ENCODE measurements around the gene MCOLN1. TPM values are rescaled to one million over a fixed set of nuclear protein-coding genes. Genes with fewer than 3 reads are reported as not detected.

MCOLN1 gene
- total and polyA plus RNA-seq, 4 experiments from 2014 or later = 8.0 to 14.9 (median 11.6) TPM

DNA sequence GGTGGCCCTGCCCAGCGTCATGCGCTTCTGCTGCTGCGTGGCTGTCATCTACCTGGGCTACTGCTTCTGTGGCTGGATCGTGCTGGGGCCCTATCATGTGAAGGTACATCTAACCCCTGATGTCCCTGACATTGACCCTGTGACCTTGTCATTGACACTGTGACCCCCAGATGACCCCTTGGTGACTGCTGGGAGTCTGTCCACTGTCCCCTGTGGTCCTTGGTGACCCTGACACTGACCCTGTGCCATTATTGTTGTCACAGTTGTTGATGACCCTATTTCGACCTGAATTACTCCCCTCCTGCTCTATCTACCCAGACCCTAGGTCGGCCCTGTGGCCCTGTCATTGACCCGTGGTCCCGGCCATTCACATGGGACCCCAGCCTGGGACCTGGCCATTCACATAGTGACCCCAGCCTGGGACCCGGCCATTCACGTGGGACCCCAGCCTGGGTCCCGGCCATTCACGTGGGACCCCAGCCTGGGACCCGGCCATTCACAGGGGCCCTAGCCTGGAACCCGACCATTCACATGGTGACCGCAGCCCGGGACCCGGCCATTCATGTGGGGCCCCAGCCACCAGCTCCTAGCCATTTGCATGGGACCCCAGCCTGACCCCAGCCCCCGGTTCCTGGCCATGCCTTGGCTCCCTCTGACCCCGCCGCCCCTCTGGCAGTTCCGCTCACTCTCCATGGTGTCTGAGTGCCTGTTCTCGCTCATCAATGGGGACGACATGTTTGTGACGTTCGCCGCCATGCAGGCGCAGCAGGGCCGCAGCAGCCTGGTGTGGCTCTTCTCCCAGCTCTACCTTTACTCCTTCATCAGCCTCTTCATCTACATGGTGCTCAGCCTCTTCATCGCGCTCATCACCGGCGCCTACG, 7.4 kb downstream of the MCOLN1 start:
- peaks cover 12% of the 10 kb centered on the region for H3K4me1 ChIP-seq (ENCODE audit: insufficient read depth, low read length)
- Mint-ChIP-seq H3K9me3 (no peaks in the 10 kb centered on the region), H3K27ac (peak overlapping the region in 1 of 7 donors; percentile 30), H3K27me3 (no peaks in the 10 kb centered on the region), H3K36me3 (peaks cover 6 to 12% of the 10 kb centered on the region in 2 donors), H3K4me1 (peaks cover 3 to 20% (median 11%) of the 10 kb centered on the region in 4 donors), H3K4me3 (no peak overlapping the region)
- intact Hi-C loops (cut with micrococcal nuclease) = loop anchor here (5.0 to 10.0 kb wide), 3 partner anchors 135 to 1625 kb away; partner anchors contain the start of genes CLPP, NDUFA11 and VMAC
- ChIA-PET POLR2A (ENCODE audit: partially characterized antibody) (interaction anchor here (8.3 kb wide), 1 partner anchor 8 kb away, joined by 94 read pairs; the partner anchor contains the start of gene MCOLN1), CTCF (ENCODE audit: partially characterized antibody) (no interaction called here)
- no peak overlapping the region for H3K27ac ChIP-seq (ENCODE audit: low read depth, low read length)
- H3K27me3 ChIP-seq (ENCODE audit: insufficient read depth, low read length) = no peaks in the 10 kb centered on the region
- H3K9me3 ChIP-seq (ENCODE audit: control insufficient read depth in 1 of 2, low read length in 2 of 2) = no peaks in the 10 kb centered on the region
- peak in 1 of 5 donors; percentile 2 for DNase-seq
- no peak overlapping the region for H3K4me3 ChIP-seq (ENCODE audit: low read length in 2 of 2)
- no peaks in the 10 kb centered on the region for H3K36me3 ChIP-seq (ENCODE audit: insufficient read depth, low read length)

- Mint-ChIP-seq H3K4me1 (peaks cover 10 to 38% (median 24%) of the 10 kb centered on the region in 4 donors), H3K27me3 (no peaks in the 10 kb centered on the region), H3K36me3 (peaks cover 3 to 22% of the 10 kb centered on the region in 2 donors), H3K4me3 (peak overlapping the region; percentile 90 to 98 (median 94)), H3K9me3 (no peaks in the 10 kb centered on the region), H3K27ac (peak overlapping the region in 6 of 7 donors; percentile 64 to 94 (median 88))
- ChIA-PET POLR2A (ENCODE audit: partially characterized antibody) (interaction anchor here (2.6 to 8.3 kb wide), 2 partner anchors 11 to 96 kb away, joined by 10 to 94 read pairs; partner anchors contain the start of genes MCOLN1, PET100 and XAB2), CTCF (ENCODE audit: partially characterized antibody) (no interaction called here)
- H3K27me3 ChIP-seq (ENCODE audit: insufficient read depth, low read length) = no peaks in the 10 kb centered on the region
- peak overlapping the region; percentile 76 for H3K27ac ChIP-seq (ENCODE audit: low read depth, low read length)
- no peaks in the 10 kb centered on the region for H3K9me3 ChIP-seq (ENCODE audit: control insufficient read depth in 1 of 2, low read length in 2 of 2)
- peaks cover 25% of the 10 kb centered on the region for H3K4me1 ChIP-seq (ENCODE audit: insufficient read depth, low read length)
- peak overlapping the region; percentile 18 to 93 for H3K4me3 ChIP-seq (ENCODE audit: low read length in 2 of 2)
- no peaks in the 10 kb centered on the region for H3K36me3 ChIP-seq (ENCODE audit: insufficient read depth, low read length)
- DNase-seq = no peak
- intact Hi-C loops (cut with micrococcal nuclease) = loop anchor here (5.0 to 10.0 kb wide), 3 partner anchors 139 to 1629 kb away; partner anchors contain the start of genes CLPP, NDUFA11 and VMAC
Observed at GRCh38 chr19:7533281-7533885, 11.0 kb downstream of the MCOLN1 start.

GRCh38 chr19:7533925-7534480, 11.6 kb downstream of the MCOLN1 start:
- no peaks in the 10 kb centered on the region for H3K36me3 ChIP-seq (ENCODE audit: insufficient read depth, low read length)
- H3K27me3 Mint-ChIP-seq = no peaks in the 10 kb centered on the region
- peaks cover 10 to 42% (median 26%) of the 10 kb centered on the region in 4 donors for H3K4me1 Mint-ChIP-seq
- H3K27ac Mint-ChIP-seq = peak overlapping the region; percentile 91 to 98 (median 94)
- no peaks in the 10 kb centered on the region for H3K27me3 ChIP-seq (ENCODE audit: insufficient read depth, low read length)
- peaks cover 6 to 26% of the 10 kb centered on the region in 2 donors for H3K36me3 Mint-ChIP-seq
- H3K9me3 ChIP-seq (ENCODE audit: control insufficient read depth in 1 of 2, low read length in 2 of 2) = no peaks in the 10 kb centered on the region
- H3K27ac ChIP-seq (ENCODE audit: low read depth, low read length) = peak overlapping the region; percentile 76
- intact Hi-C loops (cut with micrococcal nuclease) = loop anchor here (1.0 to 10.0 kb wide), 7 partner anchors 12 to 1629 kb away; partner anchors contain the start of genes CLPP, MCOLN1, NDUFA11 and SNAPC2
- ChIA-PET POLR2A (ENCODE audit: partially characterized antibody) (interaction anchor here (0.7 to 8.3 kb wide), 7 partner anchors 12 to 185 kb away, joined by 3 to 94 read pairs (median 5); partner anchors contain the start of genes ARHGEF18, MCOLN1, PET100 and XAB2), CTCF (ENCODE audit: partially characterized antibody) (interaction anchor here (2.5 kb wide), 1 partner anchor 11 kb away, joined by 12 read pairs; the partner anchor contains the start of gene MCOLN1)
- no peaks in the 10 kb centered on the region for H3K9me3 Mint-ChIP-seq
- peaks cover 25% of the 10 kb centered on the region for H3K4me1 ChIP-seq (ENCODE audit: insufficient read depth, low read length)
- H3K4me3 Mint-ChIP-seq = peak overlapping the region; percentile 90 to 98 (median 94)
- DNase-seq = peak; percentile 76 to 87 (median 81)
- H3K4me3 ChIP-seq (ENCODE audit: low read length in 2 of 2) = peak overlapping the region; percentile 80 to 93

- H3K27me3 Mint-ChIP-seq = no peaks in the 10 kb centered on the region
- Histone ChIP-seq H3K27me3 (ENCODE audit: insufficient read depth, low read length) (no peaks in the 10 kb centered on the region), H3K36me3 (ENCODE audit: insufficient read depth, low read length) (no peaks in the 10 kb centered on the region), H3K27ac (ENCODE audit: low read depth, low read length) (peak overlapping the region; percentile 76), H3K9me3 (ENCODE audit: control insufficient read depth in 1 of 2, low read length in 2 of 2) (no peaks in the 10 kb centered on the region), H3K4me3 (ENCODE audit: low read length in 2 of 2) (peak overlapping the region; percentile 80 to 93), H3K4me1 (ENCODE audit: insufficient read depth, low read length) (peaks cover 25% of the 10 kb centered on the region)
- intact Hi-C loops (cut with micrococcal nuclease) = loop anchor here (1.0 to 10.0 kb wide), 8 partner anchors 12 to 1630 kb away; partner anchors contain the start of genes CLPP, MCOLN1, NDUFA11 and PEX11G
- H3K27ac Mint-ChIP-seq = peak overlapping the region; percentile 91 to 98 (median 94)
- CTCF ChIA-PET (ENCODE audit: partially characterized antibody) = interaction anchor here (1.2 to 2.5 kb wide), 2 partner anchors 11 to 34 kb away, joined by 4 to 12 read pairs; partner anchors contain the start of gene MCOLN1
- peaks cover 10 to 42% (median 26%) of the 10 kb centered on the region in 4 donors for H3K4me1 Mint-ChIP-seq
- POLR2A ChIA-PET (ENCODE audit: partially characterized antibody) = interaction anchor here (0.6 to 8.3 kb wide), 9 partner anchors 12 to 645 kb away, joined by 3 to 94 read pairs (median 4); partner anchors contain the start of genes ARHGEF18, MCOLN1, PET100 and XAB2
- H3K9me3 Mint-ChIP-seq = no peaks in the 10 kb centered on the region
- H3K4me3 Mint-ChIP-seq = peak overlapping the region; percentile 90 to 98 (median 94)
- peaks cover 6 to 25% of the 10 kb centered on the region in 2 donors for H3K36me3 Mint-ChIP-seq
- peak in 4 of 5 donors; percentile 22 to 58 (median 28) for DNase-seq
Observed at GRCh38 chr19:7534531-7535046, 12.2 kb downstream of the MCOLN1 start.

DNA sequence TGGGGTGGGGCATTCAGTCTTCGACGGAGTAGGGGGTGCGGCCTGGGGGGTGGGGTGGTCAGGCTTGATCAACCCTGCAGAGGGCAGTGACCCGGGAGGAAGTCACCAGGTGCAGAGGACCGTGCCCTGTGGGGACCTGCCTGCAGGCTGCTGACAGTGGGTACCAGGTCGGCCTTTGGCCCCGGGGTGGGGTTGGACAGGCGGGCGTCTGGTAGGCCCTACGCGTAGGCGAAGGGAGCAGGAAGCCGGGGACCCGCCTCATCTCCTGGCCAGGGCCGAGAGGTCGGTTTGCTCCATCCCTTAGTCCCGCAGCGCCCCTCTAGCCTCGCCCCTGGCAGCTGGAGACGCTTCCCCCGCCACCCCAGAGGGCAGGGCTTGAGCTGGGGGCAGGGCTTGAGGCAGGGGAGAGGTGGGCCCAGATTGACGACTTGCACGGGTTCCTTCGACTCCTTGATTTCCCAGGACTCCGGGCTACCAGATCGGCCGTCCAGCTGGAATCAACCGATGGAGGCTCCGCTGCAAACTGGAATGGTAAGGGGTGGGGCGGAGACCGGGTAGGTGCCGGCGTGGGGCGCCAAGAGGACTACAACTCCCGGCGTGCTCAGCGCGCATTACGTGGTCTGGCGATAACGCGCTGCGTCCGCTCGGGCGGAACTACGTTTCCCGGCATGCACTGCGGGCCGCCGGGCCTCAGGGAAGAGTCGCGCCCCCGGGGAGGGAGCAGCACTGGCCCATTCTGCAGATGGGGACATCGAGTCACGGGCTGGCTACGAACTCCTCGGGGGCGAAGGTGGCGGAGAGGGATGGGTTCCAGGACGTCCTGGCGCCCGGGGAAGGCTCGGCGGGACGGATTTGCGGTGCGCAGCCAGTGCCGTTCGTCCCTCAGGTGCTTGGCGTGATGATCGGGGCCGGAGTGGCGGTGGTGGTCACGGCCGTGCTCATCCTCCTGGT, 12.9 kb downstream of the MCOLN1 start, which contains the start of gene PNPLA6:
PNPLA6 (plus strand) TSS at position 671 of the 951 bp plus-strand sequence; CDS start at position 743, 72 bp downstream.
- Histone ChIP-seq H3K27ac (ENCODE audit: low read depth, low read length) (peak within 1 kb of the TSS; percentile 76), H3K36me3 (ENCODE audit: insufficient read depth, low read length) (no peaks in the 10 kb centered on the region), H3K4me1 (ENCODE audit: insufficient read depth, low read length) (peaks cover 25% of the 10 kb centered on the region), H3K9me3 (ENCODE audit: control insufficient read depth in 1 of 2, low read length in 2 of 2) (no peaks in the 10 kb centered on the region), H3K27me3 (ENCODE audit: insufficient read depth, low read length) (no peaks in the 10 kb centered on the region), H3K4me3 (ENCODE audit: low read length in 2 of 2) (peak within 1 kb of the TSS; percentile 80 to 93)
- ChIA-PET CTCF (ENCODE audit: partially characterized antibody) (interaction anchor here (1.2 to 2.5 kb wide), 3 partner anchors 12 to 181 kb away, joined by 3 to 12 read pairs (median 4); partner anchors contain the start of gene MCOLN1), POLR2A (ENCODE audit: partially characterized antibody) (interaction anchor here (0.6 to 8.3 kb wide), 7 partner anchors 13 to 645 kb away, joined by 3 to 94 read pairs (median 4); partner anchors contain the start of genes MCOLN1, PET100, XAB2 and ZNF358)
- Mint-ChIP-seq H3K4me3 (peak within 1 kb of the TSS; percentile 90 to 98 (median 94)), H3K4me1 (peaks cover 10 to 45% (median 26%) of the 10 kb centered on the region in 4 donors), H3K27ac (peak within 1 kb of the TSS; percentile 93 to 98 (median 94)), H3K36me3 (peaks cover 8 to 27% of the 10 kb centered on the region in 2 donors), H3K9me3 (no peaks in the 10 kb centered on the region), H3K27me3 (no peaks in the 10 kb centered on the region)
- intact Hi-C loops (cut with micrococcal nuclease) = loop anchor here (1.0 to 10.0 kb wide), 5 partner anchors 19 to 1631 kb away; partner anchors contain the start of genes NDUFA11, PEX11G, STXBP2 and VMAC
- DNase-seq = peak; percentile 89 to 93 (median 91)
